ENCODE results near the gene FUOM.

DNA sequence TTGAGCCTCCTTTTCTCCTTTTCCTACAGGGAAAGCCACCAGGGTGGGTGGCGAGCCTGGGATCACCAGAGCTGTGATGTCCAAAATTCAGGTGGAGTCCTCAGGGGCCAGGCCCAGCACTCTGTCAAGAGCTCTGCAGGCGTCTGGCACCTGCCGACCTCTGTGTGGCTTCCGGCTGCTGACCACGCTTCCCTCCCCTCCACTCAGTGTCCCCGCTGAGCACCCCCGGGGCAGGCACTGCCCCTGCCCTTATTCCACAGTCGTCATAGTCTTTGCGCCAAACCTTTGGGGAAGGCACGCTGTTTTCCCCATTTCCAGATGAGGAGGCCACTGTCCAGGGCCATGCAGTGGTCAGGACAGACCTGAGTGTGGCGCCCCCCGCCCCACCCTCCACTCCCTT is 43.7 kb upstream of the FUOM start:
- TF ChIP-seq, protein P1, sequence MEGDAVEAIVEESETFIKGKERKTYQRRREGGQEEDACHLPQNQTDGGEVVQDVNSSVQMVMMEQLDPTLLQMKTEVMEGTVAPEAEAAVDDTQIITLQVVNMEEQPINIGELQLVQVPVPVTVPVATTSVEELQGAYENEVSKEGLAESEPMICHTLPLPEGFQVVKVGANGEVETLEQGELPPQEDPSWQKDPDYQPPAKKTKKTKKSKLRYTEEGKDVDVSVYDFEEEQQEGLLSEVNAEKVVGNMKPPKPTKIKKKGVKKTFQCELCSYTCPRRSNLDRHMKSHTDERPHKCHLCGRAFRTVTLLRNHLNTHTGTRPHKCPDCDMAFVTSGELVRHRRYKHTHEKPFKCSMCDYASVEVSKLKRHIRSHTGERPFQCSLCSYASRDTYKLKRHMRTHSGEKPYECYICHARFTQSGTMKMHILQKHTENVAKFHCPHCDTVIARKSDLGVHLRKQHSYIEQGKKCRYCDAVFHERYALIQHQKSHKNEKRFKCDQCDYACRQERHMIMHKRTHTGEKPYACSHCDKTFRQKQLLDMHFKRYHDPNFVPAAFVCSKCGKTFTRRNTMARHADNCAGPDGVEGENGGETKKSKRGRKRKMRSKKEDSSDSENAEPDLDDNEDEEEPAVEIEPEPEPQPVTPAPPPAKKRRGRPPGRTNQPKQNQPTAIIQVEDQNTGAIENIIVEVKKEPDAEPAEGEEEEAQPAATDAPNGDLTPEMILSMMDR (conservative IDR thresholded peaks at IDR 0.05; ENCODE audit: low read depth, low read length): no peak
- TF ChIP-seq EZH2 (IDR thresholded peaks at IDR 0.05; ENCODE audit: borderline replicate concordance, low read depth, low read length, poor library complexity, severe bottlenecking): no peak

Measured in A673 (cell line).